GM13976 (cell line): ENCODE results near the gene S100A9.

Source experiments
- DNase-seq: peaks from one replicate; pipeline ENCODE4 v3.0.0; 2012; ENCODE audit warnings: low spot score
- CTCF ChIP-seq: IDR thresholded peaks from 2 replicates; pipeline ENCODE4 v1.5.1; 2012; ENCODE audit warnings: borderline replicate concordance, mild to moderate bottlenecking; ENCODE audit not compliant: insufficient read depth; ENCODE audit errors: extremely low read depth, missing control alignments, control extremely low read depth
- in situ Hi-C: fragments of 300-500 bp; cut with MboI; formaldehyde crosslinking; loops from one replicate; pipeline ENCODE4 v1.12.0; 2022; ENCODE audit warnings: low sequenced_read_pairs, mixed read lengths, inconsistent platforms; ENCODE audit not compliant: unreplicated experiment

Gene S100A9

GRCh38 chr1:153349363-153350320 lies 8.0 kb upstream of the S100A9 start:
- peak; percentile 11 for DNase-seq
- TF ChIP-seq CTCF = no peak
- in situ Hi-C loops = loop anchor here (5.0 kb wide), 1 partner anchor 133 kb away; no protein-coding TSS in a partner anchor

- in situ Hi-C loops = loop anchor here (5.0 kb wide), 1 partner anchor 132 kb away; no protein-coding TSS in a partner anchor
- DNase-seq = peak; percentile 1
- no peak for TF ChIP-seq CTCF
Observed at GRCh38 chr1:153350321-153350957, 7.2 kb upstream of the S100A9 start.

DNA sequence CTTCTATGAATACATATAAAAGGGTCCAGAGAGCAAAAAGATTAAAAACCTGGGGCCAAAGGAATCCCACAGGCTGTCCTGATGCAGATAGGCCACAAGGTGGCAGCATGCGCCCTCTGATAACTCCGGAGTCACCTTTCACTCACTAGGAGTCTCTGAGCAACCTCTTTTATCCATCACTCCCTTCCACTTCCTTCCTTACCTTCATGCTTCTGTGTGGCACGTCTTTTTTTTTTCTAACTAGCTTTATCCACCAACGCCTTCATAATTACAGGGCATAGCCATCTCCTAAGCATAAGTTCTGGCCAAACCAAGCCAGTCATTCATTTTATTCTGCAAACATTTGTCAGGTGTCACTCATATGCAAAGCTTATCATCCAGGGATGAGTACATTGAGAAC lies 5.1 kb upstream of the S100A9 start:
- in situ Hi-C loops = loop anchor here (5.0 kb wide), 1 partner anchor 130 kb away; no protein-coding TSS in a partner anchor
- peak; percentile 87 for TF ChIP-seq CTCF
- peak; percentile 78 for DNase-seq

DNA sequence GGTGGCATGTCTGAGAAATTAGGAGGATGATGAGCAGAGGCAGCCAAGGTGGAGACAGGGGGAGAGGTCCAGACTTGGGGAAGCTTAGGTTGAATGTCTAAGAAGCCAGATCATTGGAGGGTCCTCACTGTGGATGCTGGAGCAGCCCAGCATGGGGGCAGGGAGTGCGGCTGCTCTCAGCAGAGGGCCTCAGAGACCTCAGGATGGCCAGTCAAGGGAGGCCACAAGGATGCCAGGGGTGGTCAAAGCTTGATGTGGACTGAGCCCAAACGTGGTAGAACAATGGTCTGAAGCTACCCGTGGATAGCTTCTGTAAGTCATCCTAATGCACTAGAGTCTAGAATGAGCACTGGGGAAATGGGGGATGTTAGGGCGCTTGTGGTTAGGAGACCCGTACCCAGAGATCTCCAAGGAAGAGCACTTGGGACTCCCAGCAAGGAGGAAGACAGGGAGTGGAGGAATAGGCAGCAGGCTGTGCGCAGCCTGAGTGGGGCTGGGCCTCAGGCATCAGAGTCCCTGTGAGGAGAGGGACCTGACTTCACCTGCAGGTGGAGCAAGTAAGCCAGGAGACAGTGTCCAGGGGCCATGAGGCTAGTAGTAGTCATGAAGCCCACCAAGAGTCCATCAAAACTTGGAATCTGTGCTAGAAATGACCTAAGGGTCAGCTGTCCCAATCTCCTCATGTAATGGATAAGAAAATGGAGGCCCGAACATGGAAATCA lies 4.3 kb upstream of the S100A9 start:
- in situ Hi-C loops = loop anchor here (5.0 kb wide), 1 partner anchor 129 kb away; no protein-coding TSS in a partner anchor
- TF ChIP-seq CTCF = peak; percentile 40
- DNase-seq = peak; percentile 67

GRCh38 chr1:153354515-153355193 lies 3.0 kb upstream of the S100A9 start:
- no peak for TF ChIP-seq CTCF
- in situ Hi-C loops = loop anchor here (5.0 kb wide), 1 partner anchor 128 kb away; no protein-coding TSS in a partner anchor
- no peak for DNase-seq
